ENCODE results near the gene CLSTN1. TPM values are rescaled to one million over a fixed set of nuclear protein-coding genes. Genes with fewer than 3 reads are reported as not detected.

The CLSTN1 gene
- polyA plus RNA-seq, 12 donors: 60.7 to 107 (median 71.4) TPM; not detected in 1

- DNase-seq: no peak
Observed at GRCh38 chr1:9853249-9853595, 29.5 kb upstream of the CLSTN1 start.

GRCh38 chr1:9852410-9853248 is 28.9 kb upstream of the CLSTN1 start:
- DNase-seq: no peak

- no peak for DNase-seq
Observed at GRCh38 chr1:9852004-9852403, 28.2 kb upstream of the CLSTN1 start.

GRCh38 chr1:9850442-9851162 is 26.8 kb upstream of the CLSTN1 start:
- no peak for DNase-seq

GRCh38 chr1:9849691-9850441 is 26.1 kb upstream of the CLSTN1 start:
- no peak for DNase-seq

- DNase-seq: no peak
Observed at GRCh38 chr1:9848022-9848421, 24.3 kb upstream of the CLSTN1 start.

GRCh38 chr1:9847269-9847668 is 23.5 kb upstream of the CLSTN1 start:
- DNase-seq: no peak

- no peak for DNase-seq
Observed at GRCh38 chr1:9846611-9847171, 22.9 kb upstream of the CLSTN1 start.

GRCh38 chr1:9845914-9846313 is 22.1 kb upstream of the CLSTN1 start:
- no peak for DNase-seq

- no peak for DNase-seq
Observed at GRCh38 chr1:9844756-9845155, 21.0 kb upstream of the CLSTN1 start.

GRCh38 chr1:9844106-9844505 is 20.3 kb upstream of the CLSTN1 start:
- DNase-seq: no peak

GRCh38 chr1:9843576-9843945 is 19.8 kb upstream of the CLSTN1 start:
- DNase-seq: no peak

- DNase-seq: no peak
Observed at GRCh38 chr1:9842781-9843575, 19.2 kb upstream of the CLSTN1 start.

- DNase-seq: no peak
Observed at GRCh38 chr1:9842073-9842711, 18.4 kb upstream of the CLSTN1 start.

- no peak for DNase-seq
Observed at GRCh38 chr1:9841460-9841859, 17.7 kb upstream of the CLSTN1 start.

- no peak for DNase-seq
Observed at GRCh38 chr1:9840176-9840575, 16.4 kb upstream of the CLSTN1 start.

- DNase-seq: no peak
Observed at GRCh38 chr1:9838946-9839345, 15.2 kb upstream of the CLSTN1 start.

GRCh38 chr1:9836632-9836960 is 12.8 kb upstream of the CLSTN1 start:
- DNase-seq: no peak

GRCh38 chr1:9835758-9836631 is 12.2 kb upstream of the CLSTN1 start:
- DNase-seq: no peak

GRCh38 chr1:9835404-9835757 is 11.6 kb upstream of the CLSTN1 start:
- DNase-seq: no peak

All from muscle of arm (tissue), 12 donors.